ENCODE results near the gene MLXIP.

GRCh38 chr12:122142857-122143256 lies 64.3 kb downstream of the MLXIP start:
- TF ChIP-seq POLR2A (IDR thresholded peaks at IDR 0.05) (no peak), CTCF (IDR thresholded peaks at IDR 0.05) (no peak), POLR2AphosphoS5 (IDR thresholded peaks at IDR 0.05) (no peak)

Measured in prostate gland (tissue), 2 donors.